Natural killer cell (primary cell): ENCODE measurements around the gene ZNF232. TPM values are rescaled to one million over a fixed set of nuclear protein-coding genes. Genes with fewer than 3 reads are reported as not detected.

ENCODE experiments used
- ATAC-seq, 3 donors: fragments of 150-1000 bp in 2 of 3; fragments of 200-7000 bp in 1 of 3; cut with Tn5 transposase; 1 replicate in 1 of 3; 2 replicates in 2 of 3; pipeline ENCODE4 v1.10.0; 2021; ENCODE audit warnings: mild to moderate bottlenecking in 2 of 3, moderate library complexity in 2 of 3
- DNase-seq, 2 donors: peaks; one replicate each; pipeline versions ENCODE4 v3.0.0 to v3.0.0-alpha.2; 2013 to 2021; ENCODE audit warnings: mixed read lengths in 1 of 2
- H3K27ac ChIP-seq: one replicate; pipeline ENCODE4 v1.5.1; 2013; ENCODE audit warnings: mild to moderate bottlenecking, low read length
- H3K27me3 ChIP-seq: one replicate; pipeline ENCODE4 v1.6.1; 2013; ENCODE audit warnings: low read length; ENCODE audit not compliant: control insufficient read depth, insufficient read depth
- H3K36me3 ChIP-seq: one replicate; pipeline ENCODE4 v1.6.1; 2013; ENCODE audit warnings: low read length; ENCODE audit not compliant: control insufficient read depth, insufficient read depth
- H3K4me1 ChIP-seq: one replicate; pipeline ENCODE4 v1.6.1; 2013; ENCODE audit warnings: low read length; ENCODE audit not compliant: control insufficient read depth, insufficient read depth
- H3K4me3 ChIP-seq: one replicate; pipeline ENCODE4 v1.5.1; 2013; ENCODE audit warnings: low read length
- H3K9me3 ChIP-seq: one replicate; pipeline ENCODE4 v1.6.1; 2013; ENCODE audit warnings: low read length; ENCODE audit not compliant: control insufficient read depth, insufficient read depth
- H3K27ac Mint-ChIP-seq, 2 donors: one replicate each; pipeline ENCODE4 v1.8.0; 2022; ENCODE audit warnings: mild to moderate bottlenecking in 2 of 2, mixed read lengths in 2 of 2, moderate library complexity in 1 of 2
- H3K27me3 Mint-ChIP-seq, 2 donors: one replicate each; pipeline ENCODE4 v1.8.0; 2022; ENCODE audit warnings: low read depth in 2 of 2, mixed read lengths in 2 of 2
- H3K36me3 Mint-ChIP-seq: one replicate; pipeline ENCODE4 v1.8.0; 2022; ENCODE audit warnings: mixed read lengths
- H3K4me1 Mint-ChIP-seq, 2 donors: one replicate each; pipeline ENCODE4 v1.8.0; 2022; ENCODE audit warnings: mixed read lengths in 2 of 2
- H3K4me3 Mint-ChIP-seq: one replicate; pipeline ENCODE4 v1.8.0; 2022; ENCODE audit warnings: mild to moderate bottlenecking, moderate library complexity, mixed read lengths
- H3K9me3 Mint-ChIP-seq, 2 donors: one replicate each; pipeline ENCODE4 v1.8.0; 2022; ENCODE audit warnings: mixed read lengths in 2 of 2
- WGBS: methylation state at CpG from one replicate; pipeline ENCODE4 v1.1.7; 2013; ENCODE audit warnings: missing lambda C conversion rate; ENCODE audit not compliant: insufficient coverage; 5-methylcytosine and 5-hydroxymethylcytosine counted together
- intact Hi-C: fragments of 100-400 bp; cut with micrococcal nuclease; formaldehyde crosslinking; loops from one replicate; pipeline ENCODE4 v1.14.2; 2022
- total RNA-seq, 4 donors: library from RNA; stranded (reverse); fragments of 120-200 nt in 1 of 4; gene quantifications; one replicate each; pipeline versions ENCODE4 v1.2.3 to v1.2.4, GENCODE V29; 2013 to 2022
- TF ChIP-seq, protein P1 (sequence below): fragments of 200-600 bp; IDR thresholded peaks from one replicate; pipeline ENCODE4 v1.8.0; 2022; ENCODE audit warnings: antibody characterized with exemption

ZNF232 gene
- total RNA-seq, 3 donors from 2014 or later (not counting 1 experiment from before 2014, with no cell fraction given) = 2.8 to 6.5 (median 5.6) TPM

DNA sequence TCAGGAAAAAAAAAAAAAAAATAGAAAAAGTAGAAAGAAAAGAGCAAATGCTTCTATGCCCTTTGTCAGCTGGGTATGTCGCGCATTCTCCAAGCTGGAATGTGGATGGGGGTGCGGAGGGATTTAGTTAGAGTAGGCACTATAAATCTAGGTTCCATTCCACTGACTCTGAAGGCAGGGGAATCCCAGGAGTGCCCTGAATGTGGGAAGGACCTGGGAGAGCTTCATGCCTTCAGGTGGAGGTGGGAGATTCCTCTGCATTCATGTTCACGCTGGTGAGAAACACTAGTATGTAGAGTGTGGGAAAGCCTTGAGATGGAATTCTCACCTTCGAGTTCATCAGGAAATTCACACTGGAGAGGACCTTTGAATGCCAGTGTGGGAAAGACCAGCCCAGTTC lies 12.4 kb downstream of the ZNF232 start:
- Histone ChIP-seq H3K4me1 (peaks cover 9% of the 10 kb centered on the region), H3K36me3 (no peaks in the 10 kb centered on the region), H3K9me3 (peaks cover 26% of the 10 kb centered on the region), H3K27ac (no peak overlapping the region), H3K4me3 (no peak overlapping the region), H3K27me3 (peaks cover 7% of the 10 kb centered on the region)
- no peak overlapping the region for H3K4me3 Mint-ChIP-seq
- peaks cover 11 to 14% of the 10 kb centered on the region in 2 donors for H3K9me3 Mint-ChIP-seq
- H3K27me3 Mint-ChIP-seq = peaks cover 9 to 19% of the 10 kb centered on the region in 2 donors
- no peak overlapping the region for H3K27ac Mint-ChIP-seq
- 94% methylated on average over 5 of the region's 5 CpGs for WGBS
- peaks cover 23% of the 10 kb centered on the region for H3K36me3 Mint-ChIP-seq
- TF ChIP-seq, protein P1, sequence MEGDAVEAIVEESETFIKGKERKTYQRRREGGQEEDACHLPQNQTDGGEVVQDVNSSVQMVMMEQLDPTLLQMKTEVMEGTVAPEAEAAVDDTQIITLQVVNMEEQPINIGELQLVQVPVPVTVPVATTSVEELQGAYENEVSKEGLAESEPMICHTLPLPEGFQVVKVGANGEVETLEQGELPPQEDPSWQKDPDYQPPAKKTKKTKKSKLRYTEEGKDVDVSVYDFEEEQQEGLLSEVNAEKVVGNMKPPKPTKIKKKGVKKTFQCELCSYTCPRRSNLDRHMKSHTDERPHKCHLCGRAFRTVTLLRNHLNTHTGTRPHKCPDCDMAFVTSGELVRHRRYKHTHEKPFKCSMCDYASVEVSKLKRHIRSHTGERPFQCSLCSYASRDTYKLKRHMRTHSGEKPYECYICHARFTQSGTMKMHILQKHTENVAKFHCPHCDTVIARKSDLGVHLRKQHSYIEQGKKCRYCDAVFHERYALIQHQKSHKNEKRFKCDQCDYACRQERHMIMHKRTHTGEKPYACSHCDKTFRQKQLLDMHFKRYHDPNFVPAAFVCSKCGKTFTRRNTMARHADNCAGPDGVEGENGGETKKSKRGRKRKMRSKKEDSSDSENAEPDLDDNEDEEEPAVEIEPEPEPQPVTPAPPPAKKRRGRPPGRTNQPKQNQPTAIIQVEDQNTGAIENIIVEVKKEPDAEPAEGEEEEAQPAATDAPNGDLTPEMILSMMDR = no peak
- peaks cover 12 to 13% of the 10 kb centered on the region in 2 donors for H3K4me1 Mint-ChIP-seq
- intact Hi-C loops = loop anchor here (10.0 kb wide), 1 partner anchor 96 kb away; the partner anchor contains the start of gene ZNF594
- DNase-seq = no peak
- ATAC-seq = no peak

DNA sequence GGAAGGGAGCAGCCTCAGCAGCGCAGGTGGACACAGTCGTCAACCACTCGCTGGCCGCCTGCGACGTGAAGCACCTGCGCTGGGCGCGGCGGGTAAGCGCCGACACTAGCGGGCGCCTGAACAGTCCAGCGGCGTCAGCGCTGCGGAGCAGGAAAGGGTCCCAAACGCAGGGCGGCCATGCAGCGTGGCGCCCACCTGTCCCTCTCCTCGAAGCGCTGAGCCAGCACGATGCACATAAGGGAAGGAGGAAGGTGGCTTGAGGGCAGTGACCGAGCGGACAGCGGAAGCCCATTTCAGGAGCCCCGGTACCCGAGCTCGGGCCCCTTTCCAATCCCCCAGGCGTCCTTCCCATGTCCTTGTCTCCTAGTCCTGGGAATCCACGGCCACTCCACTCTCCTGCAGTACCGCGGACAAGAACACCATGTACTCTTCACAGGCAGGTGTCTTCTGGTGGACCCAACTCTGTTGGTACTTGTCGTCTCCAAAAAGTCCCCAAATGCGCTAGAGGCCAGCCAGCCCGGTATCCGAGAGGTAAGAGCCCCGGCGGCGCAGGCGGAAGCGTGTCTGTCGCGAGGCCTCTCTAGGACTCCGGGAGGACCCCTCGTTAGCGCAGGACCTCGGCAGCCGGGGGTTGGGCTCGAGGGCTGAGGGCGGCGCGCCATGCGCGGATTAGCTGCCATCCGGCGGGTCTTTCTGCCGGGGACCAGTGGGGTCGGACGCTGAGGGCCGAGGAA lies 14.4 kb downstream of the ZNF232 start:
- H3K27ac Mint-ChIP-seq = peak overlapping the region; percentile 43 to 76
- peak overlapping the region; percentile 56 for H3K4me3 ChIP-seq
- peak; percentile 81 to 97 (median 97) for ATAC-seq

DNA sequence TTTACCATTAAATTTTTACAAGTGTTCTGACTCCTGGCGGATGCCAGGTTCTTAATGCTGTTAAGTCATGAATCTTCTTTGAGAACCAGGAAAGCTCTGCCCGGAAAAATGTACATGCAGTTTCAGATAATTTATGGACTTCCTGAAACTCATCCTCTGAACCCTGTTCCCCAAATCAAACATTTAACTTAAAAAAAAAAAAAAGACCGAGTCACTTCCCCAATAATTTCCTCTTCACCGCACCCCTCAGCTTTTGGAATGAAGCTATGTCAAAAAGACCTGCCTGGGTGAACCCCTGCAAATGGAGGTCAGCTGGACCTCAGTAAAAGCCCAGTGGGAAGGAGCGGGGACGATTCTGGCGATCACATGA lies 15.0 kb downstream of the ZNF232 start:
- Mint-ChIP-seq H3K36me3 (peaks cover 45% of the 10 kb centered on the region), H3K27me3 (peaks cover 9 to 19% of the 10 kb centered on the region in 2 donors), H3K27ac (peak overlapping the region in 1 of 2 donors; percentile 76), H3K9me3 (peaks cover 15 to 27% of the 10 kb centered on the region in 2 donors), H3K4me3 (peak overlapping the region; percentile 90), H3K4me1 (peaks cover 12 to 13% of the 10 kb centered on the region in 2 donors)
- H3K27me3 ChIP-seq = peaks cover 7% of the 10 kb centered on the region
- H3K36me3 ChIP-seq = no peaks in the 10 kb centered on the region
- H3K27ac ChIP-seq = no peak overlapping the region
- intact Hi-C loops = loop anchor here (1.0 to 10.0 kb wide), 2 partner anchors 15 to 98 kb away; partner anchors contain the start of genes ZNF232 and ZNF594
- H3K4me3 ChIP-seq = peak overlapping the region; percentile 56
- WGBS = 2% methylated on average over 7 of the region's 7 CpGs
- ATAC-seq (no peak), DNase-seq (no peak)
- TF ChIP-seq, protein P1 = no peak
- peaks cover 51% of the 10 kb centered on the region for H3K9me3 ChIP-seq
- peaks cover 9% of the 10 kb centered on the region for H3K4me1 ChIP-seq

More for the DNA sequence above, 14.4 kb downstream of the ZNF232 start:
- TF ChIP-seq, protein P1 = no peak
- Mint-ChIP-seq H3K9me3 (peaks cover 15 to 26% of the 10 kb centered on the region in 2 donors), H3K4me3 (peak overlapping the region; percentile 90), H3K36me3 (peaks cover 39% of the 10 kb centered on the region), H3K27me3 (peaks cover 9 to 19% of the 10 kb centered on the region in 2 donors), H3K4me1 (peaks cover 12 to 13% of the 10 kb centered on the region in 2 donors)
- Histone ChIP-seq H3K36me3 (no peaks in the 10 kb centered on the region), H3K27me3 (peaks cover 7% of the 10 kb centered on the region), H3K9me3 (peaks cover 46% of the 10 kb centered on the region), H3K27ac (no peak overlapping the region), H3K4me1 (peaks cover 9% of the 10 kb centered on the region)
- 4% methylated on average over 63 of the region's 63 CpGs for WGBS
- intact Hi-C loops = loop anchor here (1.0 to 10.0 kb wide), 2 partner anchors 14 to 98 kb away; partner anchors contain the start of genes ZNF232 and ZNF594
- DNase-seq = peak; percentile 46 to 65
